Fibroblast of the aortic adventitia (primary cell): Measurements from ENCODE around the gene KCNJ15. TPM values are rescaled to one million over a fixed set of nuclear protein-coding genes. Genes with fewer than 3 reads are reported as not detected.

ENCODE experiments used
- DNase-seq: peaks from one replicate; pipeline ENCODE4 v3.0.0-alpha.2; 2010; ENCODE audit warnings: low read depth
- H3K4me3 ChIP-seq: 2 replicates; pipeline ENCODE4 v1.5.1; 2011; ENCODE audit warnings: low read depth, mild to moderate bottlenecking, control low read depth, low read length, moderate library complexity
- total RNA-seq: library from RNA; depleted of rRNA; stranded (reverse); fragments of >200 nt; gene quantifications from 2 replicates; pipeline ENCODE4 v1.2.3, GENCODE V29; 2012; ENCODE audit warnings: low replicate concordance
- TF ChIP-seq, protein P1 (sequence below): IDR thresholded peaks from 2 replicates; pipeline ENCODE4 v1.5.1; 2011; ENCODE audit warnings: mild to moderate bottlenecking, low read length, control low read depth, inconsistent platforms; ENCODE audit not compliant: insufficient read depth

The KCNJ15 gene
- total RNA-seq, 1 donor, result 0.36 TPM

DNA sequence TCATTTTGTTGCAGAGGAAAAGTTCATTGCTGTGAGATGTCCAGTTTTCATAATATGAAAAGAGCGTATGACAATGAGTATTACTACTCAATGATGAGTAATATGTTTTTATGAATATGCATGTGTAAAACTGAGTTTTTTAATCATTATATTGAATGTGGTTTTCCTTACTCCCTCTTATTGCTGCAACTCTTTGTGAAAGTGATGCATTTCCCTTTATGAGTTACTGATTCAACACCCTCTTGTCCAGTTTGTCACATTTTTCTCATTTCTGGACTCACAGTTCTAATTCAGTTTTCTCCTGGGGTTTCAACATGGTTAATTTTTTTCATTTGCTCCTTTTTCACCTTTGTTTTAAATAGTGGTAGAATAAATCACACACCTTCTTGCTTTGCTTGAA lies 35.2 kb upstream of the KCNJ15 start:
- TF ChIP-seq, protein P1, sequence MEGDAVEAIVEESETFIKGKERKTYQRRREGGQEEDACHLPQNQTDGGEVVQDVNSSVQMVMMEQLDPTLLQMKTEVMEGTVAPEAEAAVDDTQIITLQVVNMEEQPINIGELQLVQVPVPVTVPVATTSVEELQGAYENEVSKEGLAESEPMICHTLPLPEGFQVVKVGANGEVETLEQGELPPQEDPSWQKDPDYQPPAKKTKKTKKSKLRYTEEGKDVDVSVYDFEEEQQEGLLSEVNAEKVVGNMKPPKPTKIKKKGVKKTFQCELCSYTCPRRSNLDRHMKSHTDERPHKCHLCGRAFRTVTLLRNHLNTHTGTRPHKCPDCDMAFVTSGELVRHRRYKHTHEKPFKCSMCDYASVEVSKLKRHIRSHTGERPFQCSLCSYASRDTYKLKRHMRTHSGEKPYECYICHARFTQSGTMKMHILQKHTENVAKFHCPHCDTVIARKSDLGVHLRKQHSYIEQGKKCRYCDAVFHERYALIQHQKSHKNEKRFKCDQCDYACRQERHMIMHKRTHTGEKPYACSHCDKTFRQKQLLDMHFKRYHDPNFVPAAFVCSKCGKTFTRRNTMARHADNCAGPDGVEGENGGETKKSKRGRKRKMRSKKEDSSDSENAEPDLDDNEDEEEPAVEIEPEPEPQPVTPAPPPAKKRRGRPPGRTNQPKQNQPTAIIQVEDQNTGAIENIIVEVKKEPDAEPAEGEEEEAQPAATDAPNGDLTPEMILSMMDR, result no peak
- H3K4me3 ChIP-seq, result no peak overlapping the region
- peak; percentile 21 for DNase-seq

DNA sequence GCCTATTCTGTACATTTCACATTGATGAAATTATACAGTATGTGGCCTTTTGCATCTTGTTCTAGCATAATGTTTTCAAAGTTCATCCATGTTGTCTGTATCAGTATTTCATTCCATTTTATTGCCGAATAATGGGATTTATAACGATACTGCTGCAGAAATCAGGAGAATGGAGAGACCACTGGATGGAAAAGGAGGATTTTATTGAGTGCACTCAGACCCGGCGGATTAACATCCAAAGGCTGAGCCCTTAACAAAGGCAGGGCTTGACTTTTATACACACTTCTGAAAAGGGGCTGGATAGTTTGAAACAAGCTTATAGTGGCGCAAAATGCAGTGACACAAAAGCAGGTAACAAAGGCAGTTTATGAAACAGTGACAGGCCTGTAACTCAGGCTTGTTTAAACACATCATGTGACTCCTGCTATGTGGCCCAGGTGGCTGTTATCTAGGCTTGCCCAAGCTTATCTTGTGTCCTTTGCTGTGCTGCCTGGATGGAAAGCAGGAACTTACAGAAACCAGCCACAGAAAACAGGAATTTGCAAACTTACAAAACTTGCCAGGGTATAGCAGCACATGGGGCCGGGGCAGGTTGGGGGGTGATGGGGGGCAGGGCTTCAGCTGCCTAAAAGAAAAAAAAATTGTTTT lies 32.8 kb upstream of the KCNJ15 start:
- DNase-seq, result peak; percentile 40
- TF ChIP-seq, protein P1, result no peak
- H3K4me3 ChIP-seq, result no peak overlapping the region

DNA sequence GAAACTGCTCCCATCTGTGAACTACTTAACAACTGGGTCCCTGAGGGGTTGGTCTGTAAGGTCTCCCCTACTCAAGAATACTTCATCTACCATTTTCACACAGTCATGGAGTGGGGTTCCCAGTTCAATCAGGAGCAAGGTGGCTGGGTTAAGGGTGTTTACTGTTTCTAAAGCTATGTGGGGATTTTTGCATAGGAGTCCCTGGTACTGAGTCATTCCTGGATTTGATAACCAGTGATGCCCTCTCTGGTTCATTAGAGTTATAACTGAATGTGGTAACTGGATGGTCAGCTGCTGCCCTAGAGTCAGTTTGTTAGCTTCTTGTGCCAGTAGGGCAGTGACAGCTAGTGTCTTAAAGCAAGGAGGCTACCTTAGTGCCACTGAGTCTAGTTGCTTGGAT lies 29.4 kb upstream of the KCNJ15 start:
- no peak for DNase-seq
- no peak overlapping the region for H3K4me3 ChIP-seq
- TF ChIP-seq, protein P1, result no peak

DNA sequence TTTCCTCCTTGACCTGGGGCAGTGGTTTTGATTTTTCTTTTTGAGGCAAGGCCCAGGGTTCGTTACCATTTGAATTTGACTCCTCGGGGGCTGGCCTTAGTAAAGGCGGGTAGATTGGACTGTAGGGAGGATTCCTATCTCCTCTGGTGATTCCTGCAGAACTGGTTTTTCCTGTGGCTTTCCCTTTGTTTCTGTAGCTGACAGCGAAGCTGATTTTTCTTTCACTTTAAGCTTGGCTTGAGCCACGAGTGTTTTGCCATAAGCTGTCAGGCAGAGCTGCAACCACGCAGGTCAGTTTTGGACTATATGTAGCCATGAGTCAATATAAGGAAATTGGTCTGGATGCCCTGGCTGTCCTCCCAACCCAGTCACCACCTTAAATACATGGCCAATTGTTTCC lies 28.7 kb upstream of the KCNJ15 start:
- DNase-seq, result no peak
- TF ChIP-seq, protein P1, result no peak
- H3K4me3 ChIP-seq, result no peak overlapping the region

DNA sequence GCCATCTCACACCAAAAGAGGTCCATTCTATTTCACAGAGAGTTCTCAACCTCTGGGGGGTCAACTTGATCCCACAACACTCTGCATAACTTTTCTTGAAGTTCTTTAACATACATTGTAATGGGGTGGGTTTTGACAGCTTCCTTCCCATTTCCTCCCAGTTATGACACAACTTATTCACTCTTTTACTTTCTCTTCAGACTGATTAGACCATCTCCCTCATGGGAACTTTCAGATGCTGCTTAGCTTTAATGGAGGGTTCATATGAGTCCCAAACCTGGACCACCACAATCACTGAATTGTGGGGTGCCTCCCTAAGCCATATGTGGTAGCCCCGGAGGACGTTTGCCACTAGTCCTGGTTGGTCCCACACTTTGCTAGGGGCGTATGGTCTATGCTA lies 28.3 kb upstream of the KCNJ15 start:
- DNase-seq, result no peak
- no peak overlapping the region for H3K4me3 ChIP-seq
- TF ChIP-seq, protein P1, result no peak

DNA sequence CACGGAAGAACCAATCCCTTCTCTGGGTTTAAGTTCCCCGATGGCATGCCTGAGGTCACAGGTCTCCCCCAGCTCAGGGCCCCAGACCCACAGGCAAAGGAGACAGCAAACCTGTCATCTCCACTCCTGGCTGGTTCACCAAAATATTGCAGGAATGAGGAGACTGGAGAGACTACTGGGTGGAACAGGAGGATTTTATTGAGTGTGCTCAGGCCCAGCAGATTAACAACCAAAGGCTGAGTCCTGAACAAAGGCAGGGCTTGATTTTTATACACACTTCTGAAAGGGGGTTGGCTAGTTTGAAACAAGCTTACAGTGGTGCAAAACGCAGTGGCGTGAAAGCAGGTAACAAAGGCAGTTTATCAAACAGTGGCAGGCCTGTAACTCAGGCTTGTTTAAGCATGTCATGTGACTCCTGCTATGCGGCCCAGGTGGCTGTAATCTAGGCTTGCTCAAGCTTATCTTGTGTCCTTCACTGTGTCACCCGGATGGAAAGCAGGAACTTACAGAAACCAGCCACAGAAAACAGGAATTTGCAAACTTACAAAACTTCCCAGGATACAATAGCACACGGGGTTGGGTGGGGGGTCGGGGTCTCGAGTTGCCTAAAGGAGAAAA lies 27.4 kb upstream of the KCNJ15 start:
- H3K4me3 ChIP-seq, result no peak overlapping the region
- no peak for DNase-seq
- TF ChIP-seq, protein P1, result no peak
